Gastroesophageal sphincter (tissue), 4 donors: ENCODE data around the gene PRKD1. TPM values are rescaled to one million over a fixed set of nuclear protein-coding genes. Genes with fewer than 3 reads are reported as not detected.

Experiments used
- ATAC-seq: fragments of 150-250 bp; one replicate; pipeline ENCODE4 v1.9.1; 2016; ENCODE audit warnings: mild to moderate bottlenecking, moderate library complexity
- H3K27ac ChIP-seq, 4 donors: fragments of 200-600 bp; sonication (generic) in 3 of 4; 1 replicate in 3 of 4; 2 replicates in 1 of 4; pipeline ENCODE4 v1.5.1; 2016 to 2019
- H3K27me3 ChIP-seq: fragments of 200-600 bp; sonication (generic); one replicate; pipeline ENCODE4 v1.5.1; 2019
- H3K36me3 ChIP-seq, 2 donors: fragments of 200-600 bp; sonication (generic); one replicate each; pipeline ENCODE4 v1.5.1; 2019; ENCODE audit warnings: control low read depth in 1 of 2
- H3K4me1 ChIP-seq, 3 donors: fragments of 200-600 bp; sonication (generic); 1 replicate in 2 of 3; 2 replicates in 1 of 3; pipeline ENCODE4 v1.5.1; 2016 to 2019; ENCODE audit warnings: control low read depth in 2 of 3
- H3K4me3 ChIP-seq, 2 donors: fragments of 200-600 bp; sonication (generic); one replicate each; pipeline ENCODE4 v1.5.1; 2019; ENCODE audit warnings: mild to moderate bottlenecking in 1 of 2, moderate library complexity in 1 of 2
- H3K9me3 ChIP-seq, 3 donors: fragments of 200-600 bp; sonication (generic); one replicate each; pipeline ENCODE4 v1.5.1; 2017 to 2019; ENCODE audit warnings: control low read depth in 2 of 3
- CTCF ChIP-seq, 4 experiments: fragments of 200-600 bp in 2 of 4; fragments of 450-650 bp in 2 of 4; sonication (generic) in 1 of 4; IDR thresholded peaks; one replicate each; pipeline ENCODE4 v1.5.1; 2017 to 2019; ENCODE audit warnings: antibody characterized with exemption in 4 of 4, mild to moderate bottlenecking in 2 of 4, moderate library complexity in 2 of 4
- EP300 ChIP-seq: sonication (generic); formaldehyde crosslinking; IDR thresholded peaks from one replicate; pipeline ENCODE4 v1.6.1; 2017; ENCODE audit warnings: antibody characterized with exemption, mild to moderate bottlenecking
- POLR2A ChIP-seq, 2 donors: fragments of 450-650 bp; IDR thresholded peaks; one replicate each; pipeline ENCODE4 v1.6.1; 2017; ENCODE audit warnings: antibody characterized with exemption in 2 of 2, mild to moderate bottlenecking in 2 of 2, moderate library complexity in 1 of 2
- POLR2AphosphoS5 ChIP-seq: sonication (generic); formaldehyde crosslinking; IDR thresholded peaks from one replicate; pipeline ENCODE4 v1.6.1; 2017; ENCODE audit warnings: antibody characterized with exemption
- WGBS, 2 donors: methylation state at CpG; one replicate each; pipeline ENCODE4 v1.1.5; 2018; ENCODE audit warnings: low coverage in 1 of 2; 5-methylcytosine and 5-hydroxymethylcytosine counted together
- total RNA-seq, 4 donors: library from RNA; depleted of rRNA; stranded (reverse); fragments of >200 nt; gene quantifications; one replicate each; pipeline ENCODE4 v1.1.0, GENCODE V29; 2016

PRKD1 gene
- total RNA-seq, 4 donors from 2014 or later = 11.9 to 14.3 (median 12.6) TPM

- H3K36me3 ChIP-seq = no peaks in the 10 kb centered on the region
- peaks cover 3 to 33% (median 5%) of the 10 kb centered on the region in 3 donors for H3K4me1 ChIP-seq
- no peak overlapping the region for H3K4me3 ChIP-seq
- H3K9me3 ChIP-seq = no peaks in the 10 kb centered on the region
- no peak for ATAC-seq
- no peak for TF ChIP-seq POLR2A (IDR thresholded peaks at IDR 0.05)
- no peak for TF ChIP-seq EP300
- no peak for TF ChIP-seq CTCF (IDR thresholded peaks at IDR 0.05)
- no peak for TF ChIP-seq POLR2AphosphoS5
- H3K27ac ChIP-seq = no peak overlapping the region
- H3K27me3 ChIP-seq = no peaks in the 10 kb centered on the region
These were observed 124.6 kb downstream of the PRKD1 start for GRCh38 chr14:29803045-29803444.

GRCh38 chr14:29802211-29802610 lies 125.4 kb downstream of the PRKD1 start:
- ATAC-seq = no peak
- no peaks in the 10 kb centered on the region for H3K9me3 ChIP-seq
- no peaks in the 10 kb centered on the region for H3K36me3 ChIP-seq
- no peaks in the 10 kb centered on the region for H3K27me3 ChIP-seq
- H3K4me1 ChIP-seq = peaks cover 3 to 33% (median 5%) of the 10 kb centered on the region in 3 donors
- no peak overlapping the region for H3K4me3 ChIP-seq
- TF ChIP-seq CTCF (IDR thresholded peaks at IDR 0.05) (no peak), POLR2AphosphoS5 (no peak)
- no peak overlapping the region for H3K27ac ChIP-seq

GRCh38 chr14:29800961-29801360 lies 126.7 kb downstream of the PRKD1 start:
- Histone ChIP-seq H3K4me1 (peaks cover 3 to 30% (median 5%) of the 10 kb centered on the region in 3 donors), H3K9me3 (no peaks in the 10 kb centered on the region), H3K36me3 (no peaks in the 10 kb centered on the region), H3K27ac (no peak overlapping the region), H3K4me3 (no peak overlapping the region), H3K27me3 (no peaks in the 10 kb centered on the region)
- ATAC-seq = no peak
- TF ChIP-seq EP300 (no peak), CTCF (IDR thresholded peaks at IDR 0.05) (no peak), POLR2AphosphoS5 (no peak), POLR2A (IDR thresholded peaks at IDR 0.05) (no peak)

- Histone ChIP-seq H3K4me1 (peaks cover 0 to 17% (median 0%) of the 10 kb centered on the region in 3 donors), H3K27me3 (no peaks in the 10 kb centered on the region), H3K9me3 (no peaks in the 10 kb centered on the region), H3K4me3 (no peak overlapping the region), H3K36me3 (no peaks in the 10 kb centered on the region), H3K27ac (no peak overlapping the region)
- ATAC-seq = no peak
- 55 to 66% methylated on average over 5 to 6 of the region's 6 CpGs for WGBS, 2 donors
- no peak for TF ChIP-seq CTCF (IDR thresholded peaks at IDR 0.05)
- TF ChIP-seq POLR2A (IDR thresholded peaks at IDR 0.05) = no peak
- TF ChIP-seq EP300 = no peak
- TF ChIP-seq POLR2AphosphoS5 = no peak
These were observed 128.1 kb downstream of the PRKD1 start for GRCh38 chr14:29799464-29800095.

- H3K9me3 ChIP-seq = no peaks in the 10 kb centered on the region
- H3K27me3 ChIP-seq = no peaks in the 10 kb centered on the region
- no peak overlapping the region for H3K4me3 ChIP-seq
- H3K4me1 ChIP-seq = peaks cover 0 to 13% (median 0%) of the 10 kb centered on the region in 3 donors
- WGBS, 2 donors = 79 to 83% methylated on average over 1 to 2 of the region's 2 CpGs
- no peaks in the 10 kb centered on the region for H3K36me3 ChIP-seq
- TF ChIP-seq POLR2AphosphoS5 (no peak), EP300 (no peak), CTCF (IDR thresholded peaks at IDR 0.05) (no peak), POLR2A (IDR thresholded peaks at IDR 0.05) (no peak)
- no peak for ATAC-seq
- H3K27ac ChIP-seq = no peak overlapping the region
These were observed 128.8 kb downstream of the PRKD1 start for GRCh38 chr14:29798811-29799210.
